Measurements from ENCODE around the gene C6orf132. TPM values are rescaled to one million over a fixed set of nuclear protein-coding genes. Genes with fewer than 3 reads are reported as not detected.

The C6orf132 gene
- total RNA-seq, 2 donors from 2014 or later, result 35.1 to 42.3 TPM

GRCh38 chr6:42068872-42069522 lies 73.4 kb downstream of the C6orf132 start:
- no peak for DNase-seq
- TF ChIP-seq, protein P1, sequence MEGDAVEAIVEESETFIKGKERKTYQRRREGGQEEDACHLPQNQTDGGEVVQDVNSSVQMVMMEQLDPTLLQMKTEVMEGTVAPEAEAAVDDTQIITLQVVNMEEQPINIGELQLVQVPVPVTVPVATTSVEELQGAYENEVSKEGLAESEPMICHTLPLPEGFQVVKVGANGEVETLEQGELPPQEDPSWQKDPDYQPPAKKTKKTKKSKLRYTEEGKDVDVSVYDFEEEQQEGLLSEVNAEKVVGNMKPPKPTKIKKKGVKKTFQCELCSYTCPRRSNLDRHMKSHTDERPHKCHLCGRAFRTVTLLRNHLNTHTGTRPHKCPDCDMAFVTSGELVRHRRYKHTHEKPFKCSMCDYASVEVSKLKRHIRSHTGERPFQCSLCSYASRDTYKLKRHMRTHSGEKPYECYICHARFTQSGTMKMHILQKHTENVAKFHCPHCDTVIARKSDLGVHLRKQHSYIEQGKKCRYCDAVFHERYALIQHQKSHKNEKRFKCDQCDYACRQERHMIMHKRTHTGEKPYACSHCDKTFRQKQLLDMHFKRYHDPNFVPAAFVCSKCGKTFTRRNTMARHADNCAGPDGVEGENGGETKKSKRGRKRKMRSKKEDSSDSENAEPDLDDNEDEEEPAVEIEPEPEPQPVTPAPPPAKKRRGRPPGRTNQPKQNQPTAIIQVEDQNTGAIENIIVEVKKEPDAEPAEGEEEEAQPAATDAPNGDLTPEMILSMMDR (IDR thresholded peaks at IDR 0.05), result no peak

GRCh38 chr6:42068173-42068572 lies 74.2 kb downstream of the C6orf132 start:
- intact Hi-C loops (cut with DNase I), result no loop called here
- Histone ChIP-seq H3K4me1 (no peaks in the 10 kb centered on the region), H3K36me3 (no peaks in the 10 kb centered on the region), H3K9me3 (no peaks in the 10 kb centered on the region), H3K27me3 (no peaks in the 10 kb centered on the region), H3K4me3 (no peak overlapping the region), H3K27ac (no peak overlapping the region), H3K9ac (ENCODE audit: low read depth in 2 of 2, low read length in 2 of 2) (no peak overlapping the region)
- DNase-seq, result no peak
- TF ChIP-seq, protein P1 (IDR thresholded peaks at IDR 0.05), result no peak

More at GRCh38 chr6:42068872-42069522, 73.4 kb downstream of the C6orf132 start:
- Histone ChIP-seq H3K4me3 (no peak overlapping the region), H3K9me3 (no peaks in the 10 kb centered on the region), H3K36me3 (no peaks in the 10 kb centered on the region), H3K4me1 (no peaks in the 10 kb centered on the region), H3K27ac (no peak overlapping the region), H3K9ac (ENCODE audit: low read depth in 2 of 2, low read length in 2 of 2) (no peak overlapping the region), H3K27me3 (no peaks in the 10 kb centered on the region)
- intact Hi-C loops (cut with DNase I), result no loop called here

DNA sequence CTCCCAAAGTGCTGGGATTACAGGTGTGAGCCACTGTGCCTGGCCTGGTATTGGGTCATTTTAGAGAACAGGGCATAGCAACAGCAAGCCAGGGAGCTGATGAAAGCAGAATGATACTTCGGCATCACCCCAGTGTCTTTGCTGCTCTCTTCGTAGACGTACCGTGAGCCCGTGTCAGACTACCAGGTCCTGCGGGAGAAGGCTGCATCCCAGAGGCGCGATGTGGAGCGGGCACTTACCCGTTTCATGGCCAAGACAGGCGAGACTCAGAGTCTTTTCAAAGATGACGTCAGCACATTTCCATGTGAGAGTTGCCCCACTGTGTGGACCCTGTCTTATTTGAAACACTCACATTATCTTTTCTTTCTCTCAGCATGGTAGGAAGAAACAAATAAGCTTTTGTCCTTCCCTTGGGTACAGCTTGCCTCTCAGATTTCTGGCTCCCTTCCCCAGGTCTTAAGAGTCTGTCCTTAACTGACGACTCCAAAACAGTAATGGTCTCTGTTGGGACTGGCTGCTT lies 76.2 kb downstream of the C6orf132 start:
- H3K27ac ChIP-seq, result no peak overlapping the region
- no peaks in the 10 kb centered on the region for H3K4me1 ChIP-seq
- no peak overlapping the region for H3K4me3 ChIP-seq
- TF ChIP-seq, protein P1 (IDR thresholded peaks at IDR 0.05), result no peak
- H3K27me3 ChIP-seq, result no peaks in the 10 kb centered on the region
- no peak for DNase-seq
- no peaks in the 10 kb centered on the region for H3K9me3 ChIP-seq
- no peak overlapping the region for H3K9ac ChIP-seq (ENCODE audit: low read depth in 2 of 2, low read length in 2 of 2)
- no peaks in the 10 kb centered on the region for H3K36me3 ChIP-seq
- intact Hi-C loops (cut with DNase I), result no loop called here

- H3K36me3 ChIP-seq, result peaks cover 26% of the 10 kb centered on the region
- H3K27me3 ChIP-seq, result no peaks in the 10 kb centered on the region
- no peaks in the 10 kb centered on the region for H3K9me3 ChIP-seq
- TF ChIP-seq, protein P1 (IDR thresholded peaks at IDR 0.05), result no peak
- H3K27ac ChIP-seq, result no peak overlapping the region
- no peak for DNase-seq
- H3K9ac ChIP-seq (ENCODE audit: low read depth in 2 of 2, low read length in 2 of 2), result no peak overlapping the region
- intact Hi-C loops (cut with DNase I), result no loop called here
- H3K4me3 ChIP-seq, result no peak overlapping the region
- H3K4me1 ChIP-seq, result no peaks in the 10 kb centered on the region
These were observed 82.7 kb downstream of the C6orf132 start for GRCh38 chr6:42059743-42060142.

GRCh38 chr6:42053601-42054000 lies 88.8 kb downstream of the C6orf132 start:
- no peak overlapping the region for H3K9ac ChIP-seq (ENCODE audit: low read depth in 2 of 2, low read length in 2 of 2)
- TF ChIP-seq, protein P1 (IDR thresholded peaks at IDR 0.05), result no peak
- no peaks in the 10 kb centered on the region for H3K9me3 ChIP-seq
- H3K36me3 ChIP-seq, result peaks cover 24% of the 10 kb centered on the region
- no peak overlapping the region for H3K4me3 ChIP-seq
- no peaks in the 10 kb centered on the region for H3K27me3 ChIP-seq
- H3K27ac ChIP-seq, result no peak overlapping the region
- intact Hi-C loops (cut with DNase I), result no loop called here
- peaks cover 8% of the 10 kb centered on the region for H3K4me1 ChIP-seq
- no peak for DNase-seq

Measured in colonic mucosa (tissue), 4 donors.